ENCODE data around the gene GMDS.

GMDS gene

DNA sequence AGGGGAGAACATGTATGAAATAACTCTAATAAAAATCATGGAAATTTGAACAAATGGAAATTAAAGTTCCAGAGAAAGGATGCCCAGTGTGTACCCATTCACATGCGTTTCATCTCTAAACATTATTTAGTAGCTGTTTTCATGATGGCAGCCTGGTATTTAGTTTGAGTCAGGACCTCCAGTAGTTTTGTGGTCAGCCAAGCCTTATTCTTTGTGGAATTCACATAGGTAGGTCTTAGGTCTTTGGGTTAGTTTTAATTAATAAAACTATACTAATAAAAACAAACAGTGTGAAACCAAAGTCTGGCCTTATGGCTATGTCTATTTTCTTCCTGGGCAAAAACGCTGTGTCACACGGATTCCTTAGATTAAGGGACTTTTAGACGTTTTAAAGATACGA is 497.9 kb downstream of the GMDS start:
- Histone ChIP-seq H3K27me3 (ENCODE audit: control insufficient read depth in 1 of 2, insufficient read depth in 1 of 2, low read length in 2 of 2) (no peaks in the 10 kb centered on the region), H3K18ac (ENCODE audit: low read depth in 1 of 2, low read length in 2 of 2) (no peak overlapping the region), H3K4ac (ENCODE audit: low read depth in 1 of 2, low read length in 2 of 2) (no peak overlapping the region), H2AFZ (ENCODE audit: low read depth, low read length) (no peak overlapping the region), H3K27ac (ENCODE audit: low read length, poor library complexity, severe bottlenecking) (peak overlapping the region; percentile 63), H3K14ac (ENCODE audit: low read length in 2 of 2) (no peak overlapping the region), H3K79me1 (replicated peaks; ENCODE audit: low read length, poor library complexity, severe bottlenecking) (no peaks in the 10 kb centered on the region), H4K91ac (ENCODE audit: low read length) (no peak overlapping the region), H3K4me1 (ENCODE audit: control insufficient read depth, insufficient read depth, low read depth, low read length) (peaks cover 9% of the 10 kb centered on the region), H3K4me3 (ENCODE audit: insufficient read depth in 1 of 2, low read depth in 1 of 2, low read length in 2 of 2) (no peak overlapping the region), H2BK12ac (ENCODE audit: low read length in 2 of 2) (no peak overlapping the region), H4K8ac (ENCODE audit: low read length) (no peak overlapping the region), H3K36me3 (ENCODE audit: control insufficient read depth in 1 of 2, insufficient read depth in 2 of 2, low read depth in 1 of 2, low read length in 2 of 2) (no peaks in the 10 kb centered on the region), H3K4me2 (ENCODE audit: low read length, poor library complexity, severe bottlenecking) (no peak overlapping the region), H3K9ac (ENCODE audit: low read length) (no peak overlapping the region), H3K9me3 (ENCODE audit: control insufficient read depth, low read length) (no peaks in the 10 kb centered on the region), H2AK5ac (ENCODE audit: low read length, severe bottlenecking) (no peak overlapping the region), H3K23ac (ENCODE audit: low read length in 2 of 2) (no peak overlapping the region), H2BK5ac (ENCODE audit: low read depth, low read length, poor library complexity, severe bottlenecking) (no peak overlapping the region), H2BK15ac (ENCODE audit: low read depth, poor library complexity, severe bottlenecking) (no peak overlapping the region), H2BK120ac (ENCODE audit: low read depth, low read length) (no peak overlapping the region)
- DNase-seq = no peak
- 100% methylated on average over 3 of the region's 5 CpGs for WGBS

DNA sequence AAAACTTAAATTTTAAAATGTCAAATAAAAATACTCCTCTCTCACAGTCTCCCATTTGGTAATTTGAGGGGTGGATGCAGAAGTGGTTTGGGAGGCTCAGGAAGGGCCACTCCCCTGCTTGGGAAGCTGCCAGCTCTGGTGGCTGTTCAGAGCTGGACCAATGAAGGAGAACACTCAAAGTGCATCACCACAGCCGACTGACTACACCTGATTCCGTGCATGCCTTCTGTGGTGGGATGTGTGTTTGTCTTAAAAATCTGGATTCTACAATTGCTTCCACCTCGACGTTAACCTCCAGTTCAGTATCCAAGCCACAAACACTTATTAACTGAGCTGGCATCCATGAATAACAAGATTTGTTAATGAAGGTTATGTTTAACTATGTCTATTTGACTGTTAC is 498.4 kb downstream of the GMDS start:
- Histone ChIP-seq H3K36me3 (ENCODE audit: control insufficient read depth in 1 of 2, insufficient read depth in 2 of 2, low read depth in 1 of 2, low read length in 2 of 2) (no peaks in the 10 kb centered on the region), H3K14ac (ENCODE audit: low read length in 2 of 2) (no peak overlapping the region), H3K4me3 (ENCODE audit: insufficient read depth in 1 of 2, low read depth in 1 of 2, low read length in 2 of 2) (no peak overlapping the region), H2BK120ac (ENCODE audit: low read depth, low read length) (no peak overlapping the region), H3K23ac (ENCODE audit: low read length in 2 of 2) (peak overlapping the region in 1 of 2 experiments; percentile 80), H4K91ac (ENCODE audit: low read length) (no peak overlapping the region), H3K4ac (ENCODE audit: low read depth in 1 of 2, low read length in 2 of 2) (no peak overlapping the region), H3K27ac (ENCODE audit: low read length, poor library complexity, severe bottlenecking) (peak overlapping the region; percentile 63), H2AFZ (ENCODE audit: low read depth, low read length) (no peak overlapping the region), H3K18ac (ENCODE audit: low read depth in 1 of 2, low read length in 2 of 2) (no peak overlapping the region), H2BK12ac (ENCODE audit: low read length in 2 of 2) (no peak overlapping the region), H3K79me1 (replicated peaks; ENCODE audit: low read length, poor library complexity, severe bottlenecking) (no peaks in the 10 kb centered on the region), H2BK5ac (ENCODE audit: low read depth, low read length, poor library complexity, severe bottlenecking) (no peak overlapping the region), H3K9ac (ENCODE audit: low read length) (no peak overlapping the region), H4K8ac (ENCODE audit: low read length) (no peak overlapping the region), H3K9me3 (ENCODE audit: control insufficient read depth, low read length) (no peaks in the 10 kb centered on the region), H3K27me3 (ENCODE audit: control insufficient read depth in 1 of 2, insufficient read depth in 1 of 2, low read length in 2 of 2) (no peaks in the 10 kb centered on the region), H3K4me1 (ENCODE audit: control insufficient read depth, insufficient read depth, low read depth, low read length) (peaks cover 9% of the 10 kb centered on the region), H2AK5ac (ENCODE audit: low read length, severe bottlenecking) (no peak overlapping the region), H2BK15ac (ENCODE audit: low read depth, poor library complexity, severe bottlenecking) (no peak overlapping the region), H3K4me2 (ENCODE audit: low read length, poor library complexity, severe bottlenecking) (no peak overlapping the region)
- WGBS = no CpG with 5 or more reads among the region's 4 CpGs
- DNase-seq = no peak

DNA sequence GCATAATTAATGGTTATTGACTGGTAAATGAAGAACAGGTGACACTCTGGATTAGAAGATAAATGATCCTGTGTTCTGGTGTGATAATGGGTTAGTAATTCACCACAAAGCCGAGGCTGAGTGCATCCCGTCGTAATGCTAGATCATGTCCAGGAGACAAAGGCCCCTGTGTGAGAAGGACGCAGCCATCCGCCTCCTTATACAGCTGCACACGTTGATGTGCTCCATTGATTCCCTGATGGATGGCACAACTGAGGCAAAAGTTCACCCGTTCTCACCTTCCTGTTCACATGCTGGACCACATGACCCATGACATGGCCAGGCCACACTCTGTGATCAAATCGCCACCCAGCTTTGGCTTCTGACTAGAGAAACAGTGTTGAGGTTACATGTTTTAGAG is 499.6 kb downstream of the GMDS start:
- H3K4me3 ChIP-seq (ENCODE audit: insufficient read depth in 1 of 2, low read depth in 1 of 2, low read length in 2 of 2) = no peak overlapping the region
- 68% methylated on average over 8 of the region's 8 CpGs for WGBS

DNA sequence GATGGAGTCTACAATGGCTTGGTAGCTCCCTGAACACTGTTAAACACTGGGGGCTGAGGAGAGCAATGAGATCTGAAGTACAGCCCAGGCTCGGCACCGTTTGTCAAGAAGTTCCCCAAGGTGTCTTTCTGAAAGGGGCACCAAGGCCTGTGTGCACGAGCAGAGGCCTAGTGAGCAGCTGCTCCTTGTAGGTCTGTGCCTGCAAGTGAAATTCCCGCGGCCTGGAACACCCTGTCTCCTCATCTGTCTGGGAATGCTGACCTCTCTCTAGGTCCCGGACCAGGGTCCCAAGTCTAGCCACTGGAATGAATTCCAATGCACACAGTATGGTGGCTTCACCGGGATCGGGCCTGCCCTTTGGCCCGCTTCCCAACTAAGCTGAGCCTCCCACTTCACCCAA is 500.9 kb downstream of the GMDS start:
- no peak overlapping the region for H3K4me3 ChIP-seq (ENCODE audit: insufficient read depth in 1 of 2, low read depth in 1 of 2, low read length in 2 of 2)
- no peak overlapping the region for H3K4me2 ChIP-seq (ENCODE audit: low read length, poor library complexity, severe bottlenecking)
- H3K36me3 ChIP-seq (ENCODE audit: control insufficient read depth in 1 of 2, insufficient read depth in 2 of 2, low read depth in 1 of 2, low read length in 2 of 2) = no peaks in the 10 kb centered on the region
- H2BK120ac ChIP-seq (ENCODE audit: low read depth, low read length) = no peak overlapping the region
- no peak overlapping the region for H3K9ac ChIP-seq (ENCODE audit: low read length)
- no peak overlapping the region for H2BK15ac ChIP-seq (ENCODE audit: low read depth, poor library complexity, severe bottlenecking)
- no peak for DNase-seq
- 94% methylated on average over 9 of the region's 9 CpGs for WGBS
- H3K14ac ChIP-seq (ENCODE audit: low read length in 2 of 2) = no peak overlapping the region
- no peak overlapping the region for H3K18ac ChIP-seq (ENCODE audit: low read depth in 1 of 2, low read length in 2 of 2)
- no peak overlapping the region for H4K91ac ChIP-seq (ENCODE audit: low read length)
- H3K4ac ChIP-seq (ENCODE audit: low read depth in 1 of 2, low read length in 2 of 2) = no peak overlapping the region
- H3K79me1 ChIP-seq (replicated peaks; ENCODE audit: low read length, poor library complexity, severe bottlenecking) = no peaks in the 10 kb centered on the region
- peak overlapping the region; percentile 42 for H2AK5ac ChIP-seq (ENCODE audit: low read length, severe bottlenecking)
- no peaks in the 10 kb centered on the region for H3K9me3 ChIP-seq (ENCODE audit: control insufficient read depth, low read length)
- H3K4me1 ChIP-seq (ENCODE audit: control insufficient read depth, insufficient read depth, low read depth, low read length) = peaks cover 9% of the 10 kb centered on the region
- H2BK12ac ChIP-seq (ENCODE audit: low read length in 2 of 2) = no peak overlapping the region
- peak overlapping the region; percentile 44 for H2BK5ac ChIP-seq (ENCODE audit: low read depth, low read length, poor library complexity, severe bottlenecking)
- no peak overlapping the region for H3K23ac ChIP-seq (ENCODE audit: low read length in 2 of 2)
- no peak overlapping the region for H4K8ac ChIP-seq (ENCODE audit: low read length)
- H3K27me3 ChIP-seq (ENCODE audit: control insufficient read depth in 1 of 2, insufficient read depth in 1 of 2, low read length in 2 of 2) = no peaks in the 10 kb centered on the region
- no peak overlapping the region for H2AFZ ChIP-seq (ENCODE audit: low read depth, low read length)
- H3K27ac ChIP-seq (ENCODE audit: low read length, poor library complexity, severe bottlenecking) = no peak overlapping the region

More for the DNA sequence above, 499.6 kb downstream of the GMDS start:
- Histone ChIP-seq H3K9me3 (ENCODE audit: control insufficient read depth, low read length) (no peaks in the 10 kb centered on the region), H2BK12ac (ENCODE audit: low read length in 2 of 2) (no peak overlapping the region), H3K36me3 (ENCODE audit: control insufficient read depth in 1 of 2, insufficient read depth in 2 of 2, low read depth in 1 of 2, low read length in 2 of 2) (no peaks in the 10 kb centered on the region), H3K4me1 (ENCODE audit: control insufficient read depth, insufficient read depth, low read depth, low read length) (peaks cover 9% of the 10 kb centered on the region), H4K91ac (ENCODE audit: low read length) (no peak overlapping the region), H2AFZ (ENCODE audit: low read depth, low read length) (no peak overlapping the region), H3K27ac (ENCODE audit: low read length, poor library complexity, severe bottlenecking) (peak overlapping the region; percentile 1), H3K9ac (ENCODE audit: low read length) (no peak overlapping the region), H3K4me2 (ENCODE audit: low read length, poor library complexity, severe bottlenecking) (no peak overlapping the region), H3K18ac (ENCODE audit: low read depth in 1 of 2, low read length in 2 of 2) (peak overlapping the region in 1 of 2 experiments; percentile 38), H3K79me1 (replicated peaks; ENCODE audit: low read length, poor library complexity, severe bottlenecking) (no peaks in the 10 kb centered on the region), H2BK120ac (ENCODE audit: low read depth, low read length) (no peak overlapping the region), H2AK5ac (ENCODE audit: low read length, severe bottlenecking) (no peak overlapping the region), H4K8ac (ENCODE audit: low read length) (no peak overlapping the region), H3K4ac (ENCODE audit: low read depth in 1 of 2, low read length in 2 of 2) (no peak overlapping the region), H2BK15ac (ENCODE audit: low read depth, poor library complexity, severe bottlenecking) (no peak overlapping the region), H3K27me3 (ENCODE audit: control insufficient read depth in 1 of 2, insufficient read depth in 1 of 2, low read length in 2 of 2) (no peaks in the 10 kb centered on the region), H3K14ac (ENCODE audit: low read length in 2 of 2) (peak overlapping the region in 1 of 2 experiments; percentile 77), H3K23ac (ENCODE audit: low read length in 2 of 2) (no peak overlapping the region), H2BK5ac (ENCODE audit: low read depth, low read length, poor library complexity, severe bottlenecking) (no peak overlapping the region)
- DNase-seq = no peak

Data from mesenchymal stem cell (in vitro differentiated cells and primary cell).